ENCODE data around the gene CPA4. TPM values are rescaled to one million over a fixed set of nuclear protein-coding genes. Genes with fewer than 3 reads are reported as not detected.
"Not testable (repeated sequence)": the region's sequence is repeated elsewhere in the genome, so short reads cannot be mapped to it uniquely, and the experiment has no call there.

The CPA4 gene
- total RNA-seq (1 to 10 TPM in 1 of 2 donors, under 1 TPM in 1; 0.45 to 1.0 TPM), polyA plus RNA-seq (under 1 TPM in 1 of 2 donors, not detected in 1; 0.18 TPM)
- long read RNA-seq, donor 1, partial matches to known transcripts: 0 of 2 reads
- long read RNA-seq, donor 1, other reads (novel, unspliced or antisense): 0 of 2 reads
- long read RNA-seq, donor 2: 0 reads

- ATAC-seq (ENCODE audit: low FRiP score) (peak; percentile 87), DNase-seq (peak; percentile 74 to 82)
- intact Hi-C loops (cut with DNase I): loop anchor here (2.0 to 5.0 kb wide), 3 partner anchors 18 to 150 kb away; partner anchors contain the start of gene CEP41 (in 1 of the 2)
- Histone ChIP-seq H3K27ac (ENCODE audit: low read depth in 1 of 2, low read length in 2 of 2) (peak within 1 kb of the TSS; percentile 58 to 93), H3K4me3 (ENCODE audit: low read length in 2 of 2) (no peak within 1 kb of the TSS), H3K27me3 (ENCODE audit: control insufficient read depth in 1 of 2, insufficient read depth in 2 of 2, low read length in 1 of 2) (no peaks in the 10 kb centered on the region), H3K36me3 (ENCODE audit: control insufficient read depth in 1 of 2, insufficient read depth in 2 of 2, low read length in 1 of 2) (no peaks in the 10 kb centered on the region), H3K4me1 (ENCODE audit: control insufficient read depth in 1 of 2, insufficient read depth in 2 of 2, low read length in 2 of 2) (peaks cover 0 to 4% of the 10 kb centered on the region in 2 donors), H3K9me3 (ENCODE audit: control insufficient read depth, low read length) (no peaks in the 10 kb centered on the region)
- 0 to 5% methylated on average over 1 of the region's 1 CpG for WGBS, 2 donors
These were observed at the start of gene CPA4 for GRCh38 chr7:130292682-130293257. CPA4 (plus strand) TSS chr7:130293161; CDS start chr7:130293181, 20 bp downstream.

- H3K4me3 ChIP-seq (ENCODE audit: low read length in 2 of 2); DNase-seq; ATAC-seq (ENCODE audit: low FRiP score); H3K36me3 ChIP-seq (ENCODE audit: control insufficient read depth in 1 of 2, insufficient read depth in 2 of 2, low read length in 1 of 2); H3K27me3 ChIP-seq (ENCODE audit: control insufficient read depth in 1 of 2, insufficient read depth in 2 of 2, low read length in 1 of 2); H3K27ac ChIP-seq (ENCODE audit: low read depth in 1 of 2, low read length in 2 of 2); H3K4me1 ChIP-seq (ENCODE audit: control insufficient read depth in 1 of 2, insufficient read depth in 2 of 2, low read length in 2 of 2); H3K9me3 ChIP-seq (ENCODE audit: control insufficient read depth, low read length): not testable (repeated sequence)
- WGBS, 2 donors: 0 to 3% methylated on average over 1 of the region's 1 CpG
- intact Hi-C loops (cut with DNase I): loop anchor here in 1 of 2 donors (5.0 kb wide), 1 partner anchor 479 kb away; no protein-coding TSS in a partner anchor
These were observed 49.5 kb upstream of the CPA4 start for GRCh38 chr7:130243486-130243885.

- H3K36me3 ChIP-seq (ENCODE audit: control insufficient read depth in 1 of 2, insufficient read depth in 2 of 2, low read length in 1 of 2); H3K27ac ChIP-seq (ENCODE audit: low read depth in 1 of 2, low read length in 2 of 2); DNase-seq; H3K27me3 ChIP-seq (ENCODE audit: control insufficient read depth in 1 of 2, insufficient read depth in 2 of 2, low read length in 1 of 2); ATAC-seq (ENCODE audit: low FRiP score); H3K9me3 ChIP-seq (ENCODE audit: control insufficient read depth, low read length); intact Hi-C loops (cut with DNase I); H3K4me1 ChIP-seq (ENCODE audit: control insufficient read depth in 1 of 2, insufficient read depth in 2 of 2, low read length in 2 of 2); H3K4me3 ChIP-seq (ENCODE audit: low read length in 2 of 2): not testable (repeated sequence)
- 89 to 92% methylated on average over 1 of the region's 1 CpG for WGBS, 2 donors
These were observed 46.5 kb upstream of the CPA4 start for GRCh38 chr7:130246491-130246890.

GRCh38 chr7:130248842-130249241 is 44.1 kb upstream of the CPA4 start:
- 97 to 99% methylated on average over 5 of the region's 5 CpGs for WGBS, 2 donors
- H3K4me1 ChIP-seq (ENCODE audit: control insufficient read depth in 1 of 2, insufficient read depth in 2 of 2, low read length in 2 of 2); H3K36me3 ChIP-seq (ENCODE audit: control insufficient read depth in 1 of 2, insufficient read depth in 2 of 2, low read length in 1 of 2); ATAC-seq (ENCODE audit: low FRiP score); H3K9me3 ChIP-seq (ENCODE audit: control insufficient read depth, low read length); H3K27ac ChIP-seq (ENCODE audit: low read depth in 1 of 2, low read length in 2 of 2); H3K27me3 ChIP-seq (ENCODE audit: control insufficient read depth in 1 of 2, insufficient read depth in 2 of 2, low read length in 1 of 2); H3K4me3 ChIP-seq (ENCODE audit: low read length in 2 of 2); DNase-seq; intact Hi-C loops (cut with DNase I): not testable (repeated sequence)

- H3K4me3 ChIP-seq (ENCODE audit: low read length in 2 of 2); H3K4me1 ChIP-seq (ENCODE audit: control insufficient read depth in 1 of 2, insufficient read depth in 2 of 2, low read length in 2 of 2); H3K9me3 ChIP-seq (ENCODE audit: control insufficient read depth, low read length); intact Hi-C loops (cut with DNase I); H3K27me3 ChIP-seq (ENCODE audit: control insufficient read depth in 1 of 2, insufficient read depth in 2 of 2, low read length in 1 of 2); DNase-seq; H3K36me3 ChIP-seq (ENCODE audit: control insufficient read depth in 1 of 2, insufficient read depth in 2 of 2, low read length in 1 of 2); ATAC-seq (ENCODE audit: low FRiP score); H3K27ac ChIP-seq (ENCODE audit: low read depth in 1 of 2, low read length in 2 of 2): not testable (repeated sequence)
- WGBS, 2 donors: 88 to 90% methylated on average over 3 of the region's 3 CpGs
These were observed 43.3 kb upstream of the CPA4 start for GRCh38 chr7:130249626-130250025.

- 59 to 63% methylated on average over 6 of the region's 6 CpGs for WGBS, 2 donors
- no peak overlapping the region for H3K27ac ChIP-seq (ENCODE audit: low read depth in 1 of 2, low read length in 2 of 2)
- no peaks in the 10 kb centered on the region for H3K4me1 ChIP-seq (ENCODE audit: control insufficient read depth in 1 of 2, insufficient read depth in 2 of 2, low read length in 2 of 2)
- intact Hi-C loops (cut with DNase I): no loop called here
- no peaks in the 10 kb centered on the region for H3K36me3 ChIP-seq (ENCODE audit: control insufficient read depth in 1 of 2, insufficient read depth in 2 of 2, low read length in 1 of 2)
- no peaks in the 10 kb centered on the region for H3K9me3 ChIP-seq (ENCODE audit: control insufficient read depth, low read length)
- ATAC-seq (ENCODE audit: low FRiP score): no peak
- H3K4me3 ChIP-seq (ENCODE audit: low read length in 2 of 2): no peak overlapping the region
- no peak for DNase-seq
- H3K27me3 ChIP-seq (ENCODE audit: control insufficient read depth in 1 of 2, insufficient read depth in 2 of 2, low read length in 1 of 2): no peaks in the 10 kb centered on the region
These were observed 38.4 kb upstream of the CPA4 start for GRCh38 chr7:130254555-130254954.

GRCh38 chr7:130256704-130257103 is 36.3 kb upstream of the CPA4 start:
- 91 to 94% methylated on average over 2 of the region's 2 CpGs for WGBS, 2 donors
- Histone ChIP-seq H3K27ac (ENCODE audit: low read depth in 1 of 2, low read length in 2 of 2) (no peak overlapping the region), H3K27me3 (ENCODE audit: control insufficient read depth in 1 of 2, insufficient read depth in 2 of 2, low read length in 1 of 2) (no peaks in the 10 kb centered on the region), H3K36me3 (ENCODE audit: control insufficient read depth in 1 of 2, insufficient read depth in 2 of 2, low read length in 1 of 2) (no peaks in the 10 kb centered on the region), H3K4me3 (ENCODE audit: low read length in 2 of 2) (no peak overlapping the region), H3K4me1 (ENCODE audit: control insufficient read depth in 1 of 2, insufficient read depth in 2 of 2, low read length in 2 of 2) (no peaks in the 10 kb centered on the region), H3K9me3 (ENCODE audit: control insufficient read depth, low read length) (peaks cover 1% of the 10 kb centered on the region)
- ATAC-seq (ENCODE audit: low FRiP score) (no peak), DNase-seq (no peak)
- intact Hi-C loops (cut with DNase I): no loop called here

- no peaks in the 10 kb centered on the region for H3K27me3 ChIP-seq (ENCODE audit: control insufficient read depth in 1 of 2, insufficient read depth in 2 of 2, low read length in 1 of 2)
- DNase-seq (no peak), ATAC-seq (ENCODE audit: low FRiP score) (no peak)
- H3K4me1 ChIP-seq (ENCODE audit: control insufficient read depth in 1 of 2, insufficient read depth in 2 of 2, low read length in 2 of 2): no peaks in the 10 kb centered on the region
- H3K4me3 ChIP-seq (ENCODE audit: low read length in 2 of 2): no peak overlapping the region
- no peaks in the 10 kb centered on the region for H3K36me3 ChIP-seq (ENCODE audit: control insufficient read depth in 1 of 2, insufficient read depth in 2 of 2, low read length in 1 of 2)
- H3K9me3 ChIP-seq (ENCODE audit: control insufficient read depth, low read length): peaks cover 1% of the 10 kb centered on the region
- 79 to 82% methylated on average over 1 of the region's 1 CpG for WGBS, 2 donors
- intact Hi-C loops (cut with DNase I): no loop called here
- no peak overlapping the region for H3K27ac ChIP-seq (ENCODE audit: low read depth in 1 of 2, low read length in 2 of 2)
These were observed 34.4 kb upstream of the CPA4 start for GRCh38 chr7:130258494-130259078.

GRCh38 chr7:130262448-130262847 is 30.5 kb upstream of the CPA4 start:
- H3K36me3 ChIP-seq (ENCODE audit: control insufficient read depth in 1 of 2, insufficient read depth in 2 of 2, low read length in 1 of 2): no peaks in the 10 kb centered on the region
- DNase-seq (no peak), ATAC-seq (ENCODE audit: low FRiP score) (no peak)
- intact Hi-C loops (cut with DNase I): no loop called here
- no peak overlapping the region for H3K4me3 ChIP-seq (ENCODE audit: low read length in 2 of 2)
- peaks cover 1% of the 10 kb centered on the region for H3K9me3 ChIP-seq (ENCODE audit: control insufficient read depth, low read length)
- WGBS, 2 donors: 9 to 11% methylated on average over 2 of the region's 2 CpGs
- H3K27ac ChIP-seq (ENCODE audit: low read depth in 1 of 2, low read length in 2 of 2): no peak overlapping the region
- H3K4me1 ChIP-seq (ENCODE audit: control insufficient read depth in 1 of 2, insufficient read depth in 2 of 2, low read length in 2 of 2): no peaks in the 10 kb centered on the region
- no peaks in the 10 kb centered on the region for H3K27me3 ChIP-seq (ENCODE audit: control insufficient read depth in 1 of 2, insufficient read depth in 2 of 2, low read length in 1 of 2)
